OCI-LY7 (cell line): ENCODE data around the gene SLC1A6. TPM values are rescaled to one million over a fixed set of nuclear protein-coding genes. Genes with fewer than 3 reads are reported as not detected.

ENCODE experiments used
- BruUV-seq: library from RNA; stranded (reverse); fragments of 400-500 nt; replicated peaks from 2 replicates; lab custom pipeline; 2021; lab: Mats Ljungman, UMichigan
- CTCF ChIA-PET: fragments of 300-600 bp; sonication (Branson Sonifier 250); formaldehyde crosslinking; loops from one replicate; lab custom pipeline; 2022; ENCODE audit warnings: antibody characterized with exemption; ENCODE audit not compliant: unreplicated experiment; lab: Charles Lee
- POLR2A ChIA-PET: fragments of 300-600 bp; sonication (Branson Sonifier 250); formaldehyde crosslinking; loops from one replicate; lab custom pipeline; 2022; ENCODE audit warnings: antibody characterized with exemption; lab: Charles Lee
- DNase-seq: peaks from one replicate; pipeline ENCODE4 v3.0.0-alpha.2; 2015; ENCODE audit warnings: low spot score
- H2AFZ ChIP-seq: fragments of 200-600 bp; sonication (generic), shearing (Covaris generic); 2 replicates; pipeline ENCODE4 v1.6.1; 2014; ENCODE audit warnings: mild to moderate bottlenecking, antibody characterized with exemption, low read length, moderate library complexity
- H3K27ac ChIP-seq: fragments of 200-600 bp; sonication (generic); 2 replicates; pipeline ENCODE4 v1.5.1; 2014; ENCODE audit warnings: mixed run types, low read depth, mild to moderate bottlenecking, moderate library complexity, low read length, inconsistent platforms; ENCODE audit not compliant: poor library complexity, severe bottlenecking
- H3K36me3 ChIP-seq: fragments of 200-600 bp; sonication (generic); 2 replicates; pipeline ENCODE4 v1.6.1; 2014; ENCODE audit warnings: mild to moderate bottlenecking, antibody characterized with exemption, low read length, moderate library complexity, mixed read lengths; ENCODE audit not compliant: insufficient read depth
- H3K4me1 ChIP-seq: fragments of 200-600 bp; sonication (generic); 2 replicates; pipeline ENCODE4 v1.5.1; 2014; ENCODE audit warnings: mild to moderate bottlenecking, low read length; ENCODE audit not compliant: insufficient read depth, poor library complexity, severe bottlenecking
- H3K4me2 ChIP-seq: fragments of 200-600 bp; sonication (generic); 2 replicates; pipeline ENCODE4 v1.6.1; 2014; ENCODE audit warnings: mild to moderate bottlenecking, low read length
- H3K4me3 ChIP-seq: fragments of 200-600 bp; sonication (generic); 2 replicates; pipeline ENCODE4 v1.5.1; 2014; ENCODE audit warnings: mild to moderate bottlenecking, low read depth, low read length; ENCODE audit not compliant: poor library complexity, severe bottlenecking
- H3K79me2 ChIP-seq: fragments of 200-600 bp; sonication (generic); 2 replicates; pipeline ENCODE4 v1.6.1; 2016; ENCODE audit warnings: low read depth, mild to moderate bottlenecking, low read length, moderate library complexity, mixed read lengths; ENCODE audit not compliant: insufficient read depth
- H3K9me2 ChIP-seq: fragments of 200-600 bp; sonication (generic); 2 replicates; pipeline ENCODE4 v1.6.1; 2016; ENCODE audit warnings: mild to moderate bottlenecking, low read length, mixed read lengths; ENCODE audit not compliant: insufficient read depth
- H3K9me3 ChIP-seq: fragments of 200-600 bp; sonication (generic); 2 replicates; pipeline ENCODE4 v1.6.1; 2014; ENCODE audit warnings: mild to moderate bottlenecking, mixed run types, low read length, mixed read lengths
- H4K20me1 ChIP-seq: fragments of 200-600 bp; sonication (generic); 2 replicates; pipeline ENCODE4 v1.6.1; 2014; ENCODE audit warnings: mild to moderate bottlenecking, antibody characterized with exemption, low read length, moderate library complexity, mixed read lengths; ENCODE audit not compliant: insufficient read depth
- CTCF ChIP-seq: fragments of 200-600 bp; sonication (generic); conservative IDR thresholded peaks from 2 replicates; pipeline ENCODE4 v1.5.1; 2014; ENCODE audit warnings: mild to moderate bottlenecking, antibody characterized with exemption, low read length, moderate library complexity, mixed read lengths
- EZH2phosphoT487 ChIP-seq: fragments of 200-600 bp; sonication (generic); IDR thresholded peaks from 2 replicates; pipeline ENCODE4 v1.6.1; 2018; ENCODE audit warnings: low read depth, borderline replicate concordance, mild to moderate bottlenecking, mixed run types, antibody characterized with exemption, low read length, moderate library complexity, mixed read lengths
- intact Hi-C: fragments of 100-400 bp; cut with micrococcal nuclease; formaldehyde crosslinking; loops from one replicate; pipeline ENCODE4 v1.10.0; 2022; ENCODE audit not compliant: unreplicated experiment
- total RNA-seq, 2 experiments: library from RNA; depleted of rRNA in 1 of 2; stranded (reverse); fragments of >200 nt in 1 of 2; shearing (Covaris generic) in 1 of 2; gene quantifications; 2 replicates each; pipeline ENCODE4 v1.2.3, GENCODE V29; 2014 to 2022

The SLC1A6 gene
- total RNA-seq, 2 experiments from 2014 or later = not detected

- intact Hi-C loops = no loop called here
- no TSS peak for BruUV-seq
- POLR2A ChIA-PET = no interaction called here
Measured at GRCh38 chr19:15014579-15014978, 34.9 kb upstream of the SLC1A6 start.

GRCh38 chr19:15010501-15011300, 31.0 kb upstream of the SLC1A6 start:
- no peak for DNase-seq
- H3K79me2 ChIP-seq = no peaks in the 10 kb centered on the region
- H3K27ac ChIP-seq = no peak overlapping the region
- H4K20me1 ChIP-seq = no peaks in the 10 kb centered on the region
- H3K4me2 ChIP-seq = no peak overlapping the region
- ChIA-PET CTCF (no interaction called here), POLR2A (interaction anchor here (0.9 kb wide), 1 partner anchor 694 kb away, joined by 3 read pairs; no protein-coding TSS in a partner anchor)
- H2AFZ ChIP-seq = no peak overlapping the region
- H3K9me3 ChIP-seq = no peaks in the 10 kb centered on the region
- intact Hi-C loops = no loop called here
- H3K36me3 ChIP-seq = no peaks in the 10 kb centered on the region
- no peak overlapping the region for H3K4me3 ChIP-seq
- BruUV-seq = no TSS peak
- H3K9me2 ChIP-seq = no peaks in the 10 kb centered on the region
- TF ChIP-seq EZH2phosphoT487 = no peak
- TF ChIP-seq CTCF = no peak
- H3K4me1 ChIP-seq = no peaks in the 10 kb centered on the region

More at GRCh38 chr19:15014579-15014978, 34.9 kb upstream of the SLC1A6 start:
- Histone ChIP-seq H3K9me2 (no peaks in the 10 kb centered on the region), H3K4me1 (no peaks in the 10 kb centered on the region), H3K27ac (no peak overlapping the region), H3K79me2 (no peaks in the 10 kb centered on the region), H3K36me3 (no peaks in the 10 kb centered on the region), H3K9me3 (no peaks in the 10 kb centered on the region), H2AFZ (no peak overlapping the region), H3K4me2 (no peak overlapping the region), H3K4me3 (no peak overlapping the region), H4K20me1 (no peaks in the 10 kb centered on the region)
- no peak for TF ChIP-seq EZH2phosphoT487
- TF ChIP-seq CTCF = no peak
- DNase-seq = no peak
- CTCF ChIA-PET = no interaction called here

DNA sequence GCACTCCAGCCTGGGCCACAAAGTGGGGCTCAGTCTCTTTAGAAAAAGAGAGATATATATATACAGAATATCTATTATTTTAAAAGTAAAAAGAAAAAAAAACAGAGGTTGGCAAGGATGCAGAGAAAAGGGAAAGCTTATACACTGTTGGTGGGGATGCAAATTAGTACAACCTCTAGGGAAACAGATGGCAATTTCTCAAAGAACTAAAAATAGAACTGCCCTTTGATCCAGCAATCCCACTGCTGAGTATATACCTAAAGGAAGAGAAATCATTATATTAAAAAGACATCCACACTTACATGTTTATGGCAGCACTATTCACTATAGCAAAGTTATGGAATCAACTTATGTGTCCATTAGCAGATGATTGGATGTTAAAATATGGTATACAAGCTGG, 28.6 kb upstream of the SLC1A6 start:
- POLR2A ChIA-PET = no interaction called here

More for the DNA sequence above, 28.6 kb upstream of the SLC1A6 start:
- Histone ChIP-seq H3K79me2 (no peaks in the 10 kb centered on the region), H3K4me1 (no peaks in the 10 kb centered on the region), H3K36me3 (no peaks in the 10 kb centered on the region), H3K27ac (no peak overlapping the region), H3K4me3 (no peak overlapping the region), H3K9me2 (no peaks in the 10 kb centered on the region), H3K9me3 (no peaks in the 10 kb centered on the region), H4K20me1 (no peaks in the 10 kb centered on the region), H2AFZ (no peak overlapping the region), H3K4me2 (no peak overlapping the region)
- no TSS peak for BruUV-seq
- intact Hi-C loops = no loop called here
- CTCF ChIA-PET = no interaction called here
- TF ChIP-seq EZH2phosphoT487 = no peak
- TF ChIP-seq CTCF = no peak
- no peak for DNase-seq
